ENCODE data around the gene ROBO2.
"Not testable (repeated sequence)": the region's sequence is repeated elsewhere in the genome, so short reads cannot be mapped to it uniquely, and the experiment has no call there.

Gene ROBO2

DNA sequence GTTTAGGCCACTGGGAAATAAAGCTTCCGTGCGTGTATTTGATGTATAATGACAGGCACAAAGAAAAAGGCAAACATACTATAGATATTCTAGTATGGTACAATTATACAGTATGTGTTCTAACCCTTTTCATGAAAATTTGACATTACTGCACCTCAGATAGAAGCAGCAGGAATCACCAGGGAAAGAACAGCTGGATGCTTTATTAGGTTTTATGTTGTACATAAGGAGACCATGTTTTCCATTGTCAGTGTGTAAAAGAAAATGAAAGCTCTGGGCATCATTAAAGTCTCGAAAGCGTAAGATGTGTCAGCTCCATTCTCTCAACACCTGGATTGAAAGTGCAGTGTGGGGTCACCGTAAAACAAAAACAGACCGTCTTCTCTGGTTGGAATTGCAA lies 302.1 kb downstream of the ROBO2 start:
- no peak for DNase-seq (ENCODE audit: low spot score)

DNA sequence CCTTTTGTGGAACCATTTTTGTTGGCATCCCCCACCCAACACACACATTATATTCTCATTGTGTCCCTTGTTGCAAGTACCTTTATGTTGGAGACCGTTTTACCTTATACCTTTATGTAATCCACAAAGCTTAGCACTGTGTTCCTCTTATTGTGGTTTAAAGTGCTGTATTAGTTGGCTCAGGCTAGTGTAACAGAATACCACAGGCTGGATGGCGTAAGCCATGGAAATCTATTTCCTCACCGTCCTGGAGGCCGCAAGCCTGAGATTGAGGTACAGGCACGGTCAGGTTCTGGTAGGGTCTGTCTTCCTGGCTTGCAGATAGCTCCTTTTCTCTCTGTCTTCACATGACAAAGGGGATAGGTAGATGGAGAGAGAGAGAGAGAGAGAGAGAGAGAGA lies 302.8 kb downstream of the ROBO2 start:
- DNase-seq (ENCODE audit: low spot score): no peak

DNA sequence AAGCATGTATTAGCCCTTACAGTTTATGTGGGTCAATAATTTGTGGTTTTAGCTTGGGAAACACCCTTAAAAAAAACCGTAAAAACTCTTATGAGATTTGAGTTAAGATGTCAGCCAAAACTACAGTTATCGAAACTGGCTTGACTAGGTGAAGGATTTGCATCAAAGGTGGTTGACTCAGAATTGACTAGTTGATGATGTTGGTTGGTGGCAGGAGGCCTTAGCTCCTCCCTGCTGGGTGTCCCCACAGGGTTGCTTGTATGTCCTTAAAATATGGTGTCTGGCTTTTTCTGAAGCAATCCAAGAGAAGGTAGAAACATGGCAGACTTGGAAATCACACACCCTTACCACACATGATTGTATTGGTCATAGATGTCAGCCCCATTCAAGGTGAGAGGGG lies 305.1 kb downstream of the ROBO2 start:
- DNase-seq (ENCODE audit: low spot score): no peak

DNA sequence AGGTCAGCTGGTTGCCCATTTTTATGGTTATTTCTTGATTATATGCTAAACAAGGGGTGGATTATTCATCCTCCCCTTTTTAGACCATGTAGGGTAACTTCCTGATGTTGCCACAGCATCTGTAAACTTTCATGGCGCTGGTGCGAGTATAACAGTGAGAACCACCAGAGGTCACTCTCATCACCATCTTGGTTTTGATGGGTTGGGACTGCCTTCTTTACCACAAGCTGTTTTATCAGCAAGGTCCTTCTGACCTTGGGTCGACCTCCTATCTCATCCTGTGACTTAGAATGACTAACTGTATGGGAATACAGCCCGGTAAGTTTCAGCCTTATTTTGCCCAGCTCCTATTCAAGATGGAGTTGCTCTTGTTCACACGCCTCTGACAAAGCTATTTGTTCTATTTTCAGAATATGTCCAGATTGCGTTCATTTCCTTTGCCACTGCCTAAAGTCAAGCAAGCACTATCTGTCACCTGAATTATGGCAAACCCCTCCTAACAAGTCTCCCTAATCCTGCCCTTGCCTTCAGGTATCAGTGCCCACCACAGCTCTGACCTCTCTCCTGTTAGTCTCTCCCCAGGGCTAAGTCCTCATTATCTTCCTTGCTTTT lies 308.5 kb downstream of the ROBO2 start:
- no peak for DNase-seq (ENCODE audit: low spot score)

DNA sequence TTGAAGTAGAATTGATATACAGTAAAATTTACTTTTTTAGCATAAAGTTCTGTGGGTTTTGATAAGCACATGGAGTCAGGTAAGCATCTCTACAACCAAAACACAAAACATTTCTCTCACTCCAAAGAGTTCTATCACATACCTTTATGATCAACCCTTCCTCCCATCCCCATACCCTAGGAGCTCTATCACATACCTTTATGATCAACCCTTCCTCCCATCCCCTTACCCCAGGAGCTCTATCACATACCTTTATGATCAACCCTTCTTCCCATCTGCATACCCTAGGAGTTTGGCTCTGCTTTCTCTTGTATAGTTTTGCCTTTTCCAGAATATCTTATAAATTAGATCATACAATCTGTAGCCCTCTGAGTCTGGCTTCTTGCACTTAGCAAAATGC lies 315.1 kb downstream of the ROBO2 start:
- no peak for DNase-seq (ENCODE audit: low spot score)

DNA sequence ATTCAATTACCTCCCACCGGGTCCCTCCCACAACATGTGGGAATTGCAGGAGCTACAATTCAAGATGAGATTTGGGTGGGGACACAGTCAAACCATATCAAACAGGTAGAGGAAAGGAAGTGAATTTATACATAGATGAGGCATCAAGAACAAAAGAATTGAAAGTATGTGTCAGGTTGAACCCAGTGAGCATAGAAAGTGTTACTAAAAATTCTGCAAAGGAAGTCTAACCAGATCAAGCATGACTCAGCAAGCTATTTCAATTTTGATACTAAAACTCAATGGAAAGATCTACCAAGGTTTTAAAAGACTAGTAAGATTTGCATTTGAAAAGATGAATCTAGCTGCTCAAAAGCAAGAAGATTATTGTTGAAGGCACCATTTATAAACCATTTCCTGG lies 323.0 kb downstream of the ROBO2 start:
- no peak for DNase-seq (ENCODE audit: low spot score)

DNA sequence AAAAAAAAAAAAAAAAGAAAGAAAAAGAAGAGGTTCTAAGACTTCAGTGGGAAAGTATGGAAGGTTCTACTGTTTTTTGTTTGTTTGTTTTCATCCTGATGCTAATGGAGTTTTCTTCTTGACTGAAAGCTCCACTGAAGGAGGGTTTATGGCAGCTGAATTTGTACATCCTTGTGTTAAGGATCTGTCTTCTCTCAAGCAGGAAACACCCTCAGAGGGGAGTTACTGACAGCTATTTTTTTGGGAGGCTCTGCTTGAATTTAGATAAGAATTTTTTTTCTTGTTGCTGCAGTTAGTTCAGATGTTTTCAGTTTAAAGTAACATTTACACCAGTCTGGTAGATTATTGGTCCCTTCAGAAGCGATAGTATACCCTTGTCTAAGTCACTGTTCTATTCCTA lies 325.3 kb downstream of the ROBO2 start:
- DNase-seq (ENCODE audit: low spot score): no peak

DNA sequence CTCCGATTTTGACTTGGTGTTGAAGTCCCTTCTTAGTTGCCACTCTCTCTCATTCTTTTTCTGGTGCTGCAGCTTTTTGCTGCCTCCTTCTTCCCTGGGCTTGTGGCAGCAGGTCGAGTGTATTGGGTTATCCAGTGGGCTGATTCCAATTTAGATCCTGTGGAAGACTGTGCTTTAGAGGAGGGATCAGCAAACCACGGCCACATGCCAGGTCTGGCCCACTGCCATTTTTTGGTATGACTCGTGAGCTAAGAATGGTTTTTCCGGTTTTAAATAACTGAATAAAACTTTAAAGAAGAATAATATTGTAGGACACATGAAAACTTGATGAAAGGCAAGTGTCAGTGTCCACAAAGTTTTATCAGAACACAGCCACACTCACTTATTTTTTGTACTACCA lies 330.5 kb downstream of the ROBO2 start:
- no peak for DNase-seq (ENCODE audit: low spot score)

DNA sequence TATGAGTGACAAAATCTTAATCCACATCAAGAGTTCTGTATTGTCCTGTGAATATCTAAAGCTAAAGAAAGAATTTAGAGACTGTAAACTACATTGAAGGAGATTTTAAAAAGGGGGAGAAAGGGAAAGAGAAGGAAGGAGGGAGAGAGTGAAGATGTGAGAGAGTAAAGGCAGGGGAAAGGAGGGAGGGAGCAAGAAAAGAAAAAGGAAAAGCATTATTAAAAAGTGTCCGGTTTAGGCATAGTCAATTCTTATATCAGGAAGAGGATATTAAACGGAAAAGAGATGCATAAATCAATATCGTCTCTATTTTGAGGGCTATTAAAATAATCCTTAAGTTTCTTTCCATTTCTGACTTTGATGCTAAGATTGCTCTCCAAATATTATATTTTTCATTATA lies 332.1 kb downstream of the ROBO2 start:
- DNase-seq (ENCODE audit: low spot score): no peak

DNA sequence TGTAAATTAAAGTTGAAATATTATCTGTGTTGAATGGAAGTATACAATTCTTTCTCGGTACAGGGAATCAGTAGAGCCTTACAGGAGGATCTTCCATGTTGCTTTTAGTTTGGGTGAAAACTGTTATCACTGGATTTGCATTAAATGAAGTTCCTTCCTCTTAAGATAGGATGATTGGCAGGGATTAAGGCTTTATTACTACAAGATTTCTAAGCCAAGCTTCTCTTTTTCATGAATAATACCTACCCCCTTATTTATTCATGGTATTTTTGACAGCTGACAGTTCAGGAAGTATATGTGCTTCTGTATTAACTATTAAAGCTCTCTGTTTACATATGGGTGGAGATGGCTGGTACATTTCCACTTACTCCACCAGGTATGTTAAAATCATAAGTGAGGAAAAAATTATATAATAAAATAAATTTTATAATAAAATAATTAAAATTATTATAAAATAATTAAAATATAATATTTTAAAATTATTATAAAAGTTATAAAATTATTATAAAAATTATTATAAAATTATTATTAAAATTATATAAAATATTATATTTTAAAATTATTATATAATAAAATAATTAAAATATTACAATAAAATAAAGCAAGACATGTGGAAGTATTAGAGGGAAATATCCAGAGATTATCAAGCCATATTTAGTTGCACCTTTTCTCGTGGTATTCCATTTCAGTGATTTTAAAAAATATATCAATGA lies 332.9 kb downstream of the ROBO2 start:
- no peak for DNase-seq (ENCODE audit: low spot score)

DNA sequence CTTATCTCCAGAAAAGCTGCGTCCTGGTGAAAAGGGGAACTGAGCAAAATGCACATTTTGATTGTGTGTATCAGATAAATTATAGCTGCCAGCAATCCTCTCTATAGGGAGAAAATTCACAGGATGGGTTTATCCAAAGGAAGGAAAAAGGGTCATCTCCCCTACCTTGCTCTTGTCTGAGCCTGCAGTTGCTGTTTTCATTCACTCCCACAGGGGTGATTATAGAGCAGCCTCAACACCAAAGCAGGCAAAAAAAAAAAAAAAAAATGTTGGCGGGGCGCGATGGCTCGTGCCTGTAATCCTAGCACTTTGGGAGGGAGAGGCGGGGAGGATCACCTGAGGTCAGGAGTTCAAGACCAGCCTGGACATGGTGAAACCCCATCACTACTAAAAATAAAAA lies 333.7 kb downstream of the ROBO2 start:
- DNase-seq (ENCODE audit: low spot score): no peak

DNA sequence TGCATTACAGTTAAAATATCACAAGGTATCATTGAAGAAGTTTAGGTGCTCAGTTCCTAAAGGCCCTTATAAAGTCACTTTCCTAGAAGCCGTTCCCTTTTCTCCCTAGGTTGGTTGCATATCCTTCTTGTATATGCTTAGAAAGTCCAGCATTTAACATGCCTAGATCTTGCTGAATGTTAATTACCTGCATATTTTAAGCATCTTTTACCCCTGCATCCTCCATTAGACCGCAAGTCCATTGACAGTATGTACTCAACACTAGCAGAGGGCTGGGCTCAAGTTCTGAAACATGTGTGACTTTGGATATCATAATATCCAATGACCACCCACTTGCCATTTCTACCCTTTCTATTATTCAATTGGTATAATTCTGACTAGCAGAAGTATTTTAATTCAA lies 336.6 kb downstream of the ROBO2 start:
- no peak for DNase-seq (ENCODE audit: low spot score)

DNA sequence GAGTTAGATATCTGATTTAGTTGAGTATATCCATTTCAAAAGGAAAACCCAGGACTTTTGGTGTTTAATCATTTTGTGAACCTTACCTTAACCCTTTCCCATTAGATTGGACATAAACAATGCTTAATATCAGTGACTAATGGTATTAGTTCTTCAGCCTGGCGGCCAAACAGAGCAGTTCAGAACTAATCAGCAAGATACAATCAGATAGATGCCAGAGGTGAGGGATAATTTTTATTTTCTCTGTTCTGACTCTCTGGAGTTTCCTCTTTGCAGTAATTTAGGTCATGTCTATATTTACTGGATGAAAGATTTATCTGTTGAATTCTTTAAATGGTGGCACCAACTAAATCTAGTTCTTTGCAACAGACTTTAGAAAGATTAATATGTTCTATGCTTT lies 337.8 kb downstream of the ROBO2 start:
- DNase-seq (ENCODE audit: low spot score): no peak

DNA sequence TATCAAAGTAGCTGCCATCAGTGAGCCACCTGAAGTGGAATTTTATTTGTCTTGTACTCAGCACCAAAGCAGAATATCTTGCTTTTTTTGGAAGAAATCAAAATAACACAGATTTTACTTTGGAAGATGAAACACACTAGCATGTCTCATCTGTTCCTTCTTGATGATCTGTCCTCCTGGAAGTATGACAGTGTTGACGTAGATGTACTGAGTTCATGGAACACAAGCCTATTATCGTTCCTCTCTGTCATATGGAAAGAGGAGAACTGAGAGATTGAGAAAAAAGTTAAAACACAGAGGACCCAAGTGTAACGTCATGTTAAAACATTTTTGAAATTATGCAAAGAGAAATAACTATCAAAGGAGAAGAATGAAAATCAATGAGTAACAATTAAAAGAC lies 340.2 kb downstream of the ROBO2 start:
- no peak for DNase-seq (ENCODE audit: low spot score)

DNA sequence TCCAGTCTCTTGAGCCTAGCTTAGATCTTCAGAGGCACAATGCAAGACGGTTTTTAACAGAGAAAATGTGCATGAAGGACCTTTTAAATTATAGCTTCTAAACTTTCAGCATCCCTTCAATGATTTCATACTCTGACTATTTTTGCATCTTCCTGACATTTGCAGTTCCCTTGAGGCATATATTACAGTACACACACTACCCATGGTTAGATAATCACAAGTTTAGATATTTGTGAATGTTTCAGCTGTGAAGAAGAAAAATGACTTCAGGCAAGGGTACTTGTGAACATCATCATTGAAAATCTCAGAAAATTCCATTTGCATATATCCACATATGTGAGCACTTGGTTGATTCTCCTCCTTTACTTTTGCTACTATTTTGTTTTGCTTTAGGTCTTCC lies 341.5 kb downstream of the ROBO2 start:
- no peak for DNase-seq (ENCODE audit: low spot score)

DNA sequence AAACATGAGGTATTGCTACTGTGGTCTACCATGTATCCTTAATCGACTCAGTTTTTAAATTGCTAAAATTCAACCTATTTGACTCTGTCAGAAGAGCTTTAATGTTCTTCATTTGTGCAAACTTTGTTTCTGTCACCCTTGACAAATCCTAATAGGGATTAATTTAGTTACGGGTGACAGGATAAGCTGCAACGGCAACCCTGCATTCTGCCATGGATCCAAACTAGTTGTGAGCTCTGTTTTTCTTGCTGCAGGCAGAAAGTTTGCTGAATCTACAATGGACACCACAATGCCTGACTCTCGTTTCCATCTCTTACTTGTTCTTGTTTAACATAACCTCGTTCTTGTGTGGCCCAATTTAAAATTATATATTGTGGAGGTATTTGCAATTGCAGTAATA lies 352.3 kb downstream of the ROBO2 start:
- no peak for DNase-seq (ENCODE audit: low spot score)

DNA sequence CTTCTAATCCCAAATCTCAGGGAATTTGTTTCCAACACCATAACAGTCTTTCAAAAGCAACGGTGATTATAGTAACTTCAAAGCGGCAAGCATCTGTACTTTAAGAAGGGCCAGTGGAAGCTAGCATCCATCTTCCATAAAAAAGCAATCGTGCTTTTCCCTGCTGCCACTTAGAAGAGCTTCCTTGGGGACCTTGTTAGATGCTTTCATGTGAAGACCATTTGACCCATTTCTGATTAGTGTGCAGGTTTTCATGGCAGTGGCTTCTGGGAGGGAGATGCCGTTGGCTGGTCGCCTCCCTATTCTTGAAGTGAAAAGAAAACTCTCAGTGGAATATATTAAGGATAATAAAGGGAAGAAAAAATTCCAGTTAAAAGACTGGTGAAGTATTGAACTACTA lies 354.1 kb downstream of the ROBO2 start:
- DNase-seq (ENCODE audit: low spot score): no peak

DNA sequence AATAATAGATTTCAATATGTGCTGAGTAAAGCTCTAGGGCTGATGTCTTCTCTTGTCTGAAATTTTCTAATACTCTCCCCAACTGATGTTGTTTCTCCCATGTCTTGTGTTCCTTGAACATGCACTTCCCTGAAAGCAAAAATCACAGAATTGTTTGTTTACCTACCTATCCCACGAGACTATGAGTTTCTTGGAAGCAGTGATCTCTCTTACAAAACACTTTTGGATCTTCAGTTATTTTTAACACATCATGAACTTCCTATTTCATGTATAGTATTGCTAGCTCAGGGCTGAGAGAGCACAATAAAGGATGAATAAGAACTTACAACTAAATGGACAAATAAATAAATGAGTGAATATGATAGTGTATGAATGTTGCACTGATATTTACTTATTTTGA lies 365.0 kb downstream of the ROBO2 start:
- no peak for DNase-seq (ENCODE audit: low spot score)

DNA sequence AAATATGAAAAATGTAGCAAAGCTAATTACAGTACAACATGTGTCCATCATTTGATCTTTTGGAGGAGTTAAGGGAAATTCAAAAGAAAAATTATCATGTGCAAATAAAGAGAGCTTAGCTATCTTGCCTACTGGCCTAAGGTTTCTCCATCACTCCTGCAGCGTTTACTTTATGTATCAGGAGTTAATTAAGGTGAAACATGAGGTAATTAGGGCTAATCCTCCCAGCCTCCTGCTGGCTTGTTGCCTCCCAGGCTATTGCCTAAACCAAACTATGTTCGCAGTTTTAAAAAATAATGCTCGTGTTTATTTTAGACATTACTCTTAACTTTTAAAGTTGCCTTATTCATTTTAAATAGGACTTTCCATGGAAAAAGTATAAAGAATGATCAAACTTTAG lies 367.5 kb downstream of the ROBO2 start:
- DNase-seq (ENCODE audit: low spot score): no peak

DNA sequence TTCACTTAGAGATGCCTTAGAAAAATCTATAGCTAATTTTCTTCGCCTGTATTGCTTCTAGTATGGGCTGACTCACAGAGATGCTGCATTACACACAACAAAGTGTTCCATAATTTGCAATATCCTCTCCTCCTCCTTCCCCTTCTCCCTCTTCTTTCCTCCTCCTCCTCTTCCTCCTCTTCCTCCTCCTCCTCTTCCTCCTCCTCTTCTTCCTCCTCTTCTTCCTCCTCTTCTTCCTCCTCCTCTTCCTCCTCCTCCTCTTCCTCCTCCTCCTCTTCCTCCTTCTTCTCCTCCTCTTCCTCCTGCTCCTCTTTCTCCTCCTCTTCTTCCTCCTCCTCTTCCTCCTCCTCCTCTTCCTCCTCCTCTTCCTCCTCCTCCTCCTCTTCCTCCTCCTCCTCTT lies 370.4 kb downstream of the ROBO2 start:
- DNase-seq (ENCODE audit: low spot score): not testable (repeated sequence)

DNA sequence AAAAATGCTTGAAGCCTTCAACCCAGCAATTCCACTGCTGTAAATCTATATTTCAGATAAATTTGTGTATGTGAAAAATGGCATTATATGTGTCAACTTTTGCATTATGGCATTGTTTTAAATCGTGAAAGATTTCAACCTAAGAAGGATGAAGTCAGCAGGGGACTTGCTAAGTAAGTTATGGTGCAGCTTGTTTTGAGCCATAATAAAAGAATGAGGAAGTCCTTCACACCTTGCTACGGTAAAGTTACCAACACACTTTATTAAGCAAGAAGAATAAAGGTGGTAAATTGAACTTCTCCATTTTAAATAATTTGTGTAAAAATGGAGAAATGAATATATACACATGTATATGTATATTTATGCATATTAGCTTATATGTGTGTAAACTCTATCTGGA lies 371.4 kb downstream of the ROBO2 start:
- no peak for DNase-seq (ENCODE audit: low spot score)

DNA sequence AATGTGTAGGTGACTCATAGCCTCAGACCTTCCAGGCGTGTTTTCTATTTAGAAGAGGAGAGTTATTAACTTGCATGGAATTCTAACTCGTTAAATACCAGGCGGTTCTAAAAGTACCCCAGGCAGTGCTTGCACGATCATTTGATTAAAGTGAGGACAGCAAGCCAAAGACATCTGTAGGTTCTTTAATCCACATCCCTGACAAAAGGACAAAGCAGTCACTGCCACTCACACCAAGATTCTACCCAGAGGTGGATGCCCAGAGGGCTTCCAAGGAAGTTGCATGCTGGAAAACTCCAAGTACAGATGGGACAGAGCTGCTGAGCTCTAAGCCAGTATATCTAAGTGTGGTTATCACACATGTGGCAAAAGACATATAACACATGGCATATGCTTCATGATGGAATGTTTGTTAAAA lies 372.1 kb downstream of the ROBO2 start:
- no peak for DNase-seq (ENCODE audit: low spot score)

DNA sequence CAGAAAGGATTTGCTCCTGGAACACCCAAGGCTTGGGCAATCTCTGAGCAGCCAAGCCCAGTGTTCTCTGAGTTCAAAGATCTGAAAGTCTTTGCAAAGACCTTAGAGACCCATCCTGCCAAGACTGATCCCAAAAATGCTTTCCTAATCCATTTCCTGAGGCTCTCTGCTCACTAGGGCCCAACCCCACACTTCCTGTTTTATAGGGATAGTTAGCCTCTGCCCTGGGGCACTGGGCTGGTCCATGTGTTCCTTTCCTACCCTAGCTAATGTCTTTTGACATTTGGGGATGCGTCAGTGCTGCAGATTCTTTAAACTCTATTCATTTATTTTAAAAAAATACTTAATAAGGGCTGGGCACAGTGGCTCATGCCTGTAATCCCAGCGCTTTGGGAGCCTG lies 372.7 kb downstream of the ROBO2 start:
- DNase-seq (ENCODE audit: low spot score): no peak

DNA sequence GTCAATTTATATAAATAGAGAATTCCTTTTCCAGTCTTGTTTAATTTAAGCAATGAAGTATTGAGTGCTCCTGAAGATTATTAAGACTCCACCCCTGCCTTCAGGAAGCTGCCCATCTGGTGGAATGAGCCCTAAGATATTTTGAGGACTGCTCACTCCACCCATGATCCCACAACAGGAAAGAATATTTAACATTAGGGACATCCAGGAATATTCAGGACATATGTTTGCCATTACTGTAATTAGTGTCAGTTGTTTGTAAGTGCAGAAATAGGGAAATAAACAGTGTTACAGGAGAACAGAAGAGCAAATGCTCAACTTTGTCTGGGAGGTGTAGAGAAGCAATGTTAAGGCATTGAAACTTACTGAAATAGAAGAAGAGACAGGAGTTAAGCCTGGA lies 375.0 kb downstream of the ROBO2 start:
- DNase-seq (ENCODE audit: low spot score): no peak
